GM18907 (cell line): Measurements from ENCODE around the gene TFE3.
A peak's percentile ranks its signal among the peaks of the same experiment; 100 is the strongest.

Experiments
- ATAC-seq: cut with Tn5 transposase; IDR thresholded peaks from one replicate; pipeline ENCODE4 v1.9.1; 2021; ENCODE audit warnings: mild to moderate bottlenecking, moderate library complexity; ENCODE audit not compliant: unreplicated experiment

TFE3 gene

DNA sequence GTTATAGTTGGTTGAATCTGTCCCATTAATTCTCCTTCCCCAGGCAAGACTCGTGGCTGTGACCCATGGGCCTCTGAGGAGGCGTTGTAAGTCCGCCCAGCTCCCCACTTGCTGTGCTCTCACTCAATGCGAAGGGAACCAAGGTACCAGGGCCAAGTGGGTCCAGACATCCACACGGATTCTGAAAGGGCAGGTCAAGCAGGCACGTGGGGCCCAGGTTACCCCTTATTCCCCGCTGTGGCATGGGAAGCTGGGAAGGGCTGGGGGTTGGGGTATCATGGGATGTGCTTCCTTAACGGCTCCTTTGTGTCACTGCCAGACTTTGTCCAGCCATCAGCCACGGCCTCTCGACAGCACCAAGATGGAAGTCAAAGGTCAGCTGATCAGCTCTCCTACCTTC, 18.8 kb upstream of the TFE3 start:
- no peak for ATAC-seq

DNA sequence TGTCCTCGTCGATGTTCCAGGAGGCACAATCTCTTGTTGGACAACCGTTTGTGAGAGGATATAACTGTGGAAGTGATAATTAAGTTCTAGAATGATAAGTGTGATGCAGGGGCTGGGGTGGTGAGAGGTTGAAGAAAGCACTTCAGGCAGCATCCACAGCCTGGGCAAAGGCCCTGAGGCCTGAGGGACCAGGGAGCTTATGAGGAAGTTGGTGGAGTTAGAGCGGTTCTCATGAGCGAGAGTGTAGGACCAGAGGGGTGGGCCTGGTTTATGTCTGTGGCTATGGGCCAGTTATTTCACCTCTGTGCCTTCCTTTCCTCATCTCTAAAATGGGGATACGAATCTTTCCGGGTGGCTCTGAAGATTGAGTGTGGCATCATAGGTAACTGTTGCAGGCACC, 18.3 kb upstream of the TFE3 start:
- ATAC-seq = no peak

DNA sequence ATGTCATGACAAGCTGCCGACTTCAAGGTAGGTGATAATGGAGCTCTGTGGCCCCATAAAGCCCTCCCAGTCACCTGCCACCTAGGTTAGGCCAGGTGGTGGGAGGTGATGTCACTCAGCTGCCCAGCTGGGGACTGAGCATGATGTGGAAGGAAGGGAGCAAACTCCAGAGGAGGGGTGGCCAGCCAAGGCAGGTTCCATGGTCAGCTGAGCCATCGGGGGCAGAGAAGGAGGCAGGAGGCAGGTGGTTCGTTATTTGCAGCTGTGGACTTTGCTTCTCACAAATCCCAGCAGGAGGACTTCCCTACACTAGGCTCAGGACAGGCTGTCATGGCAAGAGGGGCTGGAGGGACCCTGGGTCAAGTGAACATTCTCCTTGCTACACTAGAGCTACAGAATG, 17.8 kb upstream of the TFE3 start:
- ATAC-seq = no peak

DNA sequence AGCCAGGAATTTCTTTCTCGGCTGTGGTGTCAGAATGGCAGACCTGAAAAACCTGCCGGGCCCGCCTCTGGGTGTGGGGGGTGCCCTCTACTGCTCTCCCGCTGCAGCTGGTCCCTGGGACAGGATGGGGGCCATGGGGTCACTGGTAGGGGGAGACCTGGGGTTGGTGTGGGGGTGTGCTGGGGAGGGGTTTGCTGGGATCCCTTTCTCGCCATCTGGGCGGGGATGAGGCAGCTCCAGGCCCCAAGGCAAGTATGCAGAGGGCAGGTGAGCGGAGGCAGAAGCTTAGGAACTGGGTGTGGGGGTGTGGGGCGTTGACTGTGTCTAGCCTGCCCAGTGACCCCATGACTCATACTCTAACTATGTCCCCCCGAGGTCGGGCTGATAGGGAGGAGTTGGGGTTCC, 16.5 kb upstream of the TFE3 start:
- no peak for ATAC-seq

DNA sequence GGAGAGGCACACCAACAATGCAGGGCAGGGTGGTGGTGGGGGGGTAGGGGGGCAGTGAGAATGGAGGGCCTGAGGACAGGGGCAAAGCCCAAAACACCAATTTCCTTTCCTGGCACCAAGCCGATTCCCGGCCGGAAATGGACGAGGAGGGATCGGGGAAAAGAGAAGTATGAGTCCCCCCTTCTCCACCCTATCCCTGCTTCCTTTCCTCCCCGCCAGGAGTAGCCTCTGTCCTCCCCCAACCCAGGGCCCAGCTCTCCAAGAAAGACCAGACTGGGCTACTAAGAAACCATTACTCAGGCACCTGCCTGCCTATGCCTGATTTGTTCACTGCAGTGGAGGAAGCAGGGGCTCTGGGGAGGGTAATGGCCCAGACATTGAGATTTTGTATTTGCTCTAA, 16.0 kb upstream of the TFE3 start:
- no peak for ATAC-seq

DNA sequence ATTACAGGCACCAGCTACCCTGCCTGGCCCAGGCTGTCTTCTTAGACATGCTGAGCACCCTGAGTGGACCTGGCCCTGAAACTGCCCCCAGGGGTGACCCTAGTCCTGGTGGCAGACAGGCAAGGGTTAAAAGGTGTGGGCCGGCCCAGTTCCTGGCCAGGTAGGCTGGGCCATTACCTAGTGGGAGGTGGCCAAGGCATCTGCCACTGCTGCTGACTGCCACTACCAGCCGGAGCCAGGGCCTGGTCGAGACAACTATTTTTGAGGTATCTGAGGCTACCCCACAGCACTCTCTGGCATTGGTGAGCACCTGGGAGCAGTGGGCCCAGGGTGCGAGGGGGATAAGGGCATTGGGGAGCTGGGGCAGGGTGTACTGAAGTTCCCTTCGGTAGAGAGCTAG, 15.6 kb upstream of the TFE3 start, which contains the start of gene CCDC120:
Gene CCDC120, plus strand, starts transcription at position 206 of the 400 bp plus-strand sequence. CDS start 3,043 bp downstream, outside the sequence.
- no peak for ATAC-seq

DNA sequence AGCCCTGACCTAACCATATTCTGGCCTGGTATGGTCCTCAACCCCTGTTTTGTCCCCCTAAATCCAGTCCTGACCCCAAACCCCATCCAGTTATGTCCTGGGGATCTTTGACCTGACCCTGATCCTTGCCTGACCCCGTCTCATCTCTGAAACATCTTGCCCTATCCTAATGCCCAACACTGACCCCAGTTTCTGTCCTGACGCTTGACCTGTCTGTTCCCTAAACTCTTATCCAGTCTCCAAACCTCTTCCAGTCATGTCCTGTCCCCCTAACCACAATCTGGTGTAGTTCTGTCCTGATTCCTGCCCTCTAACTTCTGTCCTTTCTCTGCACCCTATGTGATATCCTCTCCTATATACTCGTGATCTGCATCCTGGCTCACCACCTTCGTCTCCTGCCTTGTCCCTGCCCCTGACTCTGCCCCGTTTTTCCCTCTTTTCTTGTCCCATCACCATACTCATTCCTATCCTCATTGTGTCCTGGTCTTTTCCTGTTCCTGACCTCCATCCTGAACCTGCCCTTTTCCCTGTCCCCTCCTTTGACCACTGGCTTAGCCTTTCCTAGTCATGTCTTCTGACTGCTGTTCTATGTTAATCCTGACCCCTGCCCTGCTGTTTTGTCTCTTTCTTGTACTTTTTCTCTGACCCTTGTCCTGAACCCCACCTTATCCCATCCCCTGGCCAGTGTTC, 11.1 kb upstream of the TFE3 start:
- no peak for ATAC-seq

DNA sequence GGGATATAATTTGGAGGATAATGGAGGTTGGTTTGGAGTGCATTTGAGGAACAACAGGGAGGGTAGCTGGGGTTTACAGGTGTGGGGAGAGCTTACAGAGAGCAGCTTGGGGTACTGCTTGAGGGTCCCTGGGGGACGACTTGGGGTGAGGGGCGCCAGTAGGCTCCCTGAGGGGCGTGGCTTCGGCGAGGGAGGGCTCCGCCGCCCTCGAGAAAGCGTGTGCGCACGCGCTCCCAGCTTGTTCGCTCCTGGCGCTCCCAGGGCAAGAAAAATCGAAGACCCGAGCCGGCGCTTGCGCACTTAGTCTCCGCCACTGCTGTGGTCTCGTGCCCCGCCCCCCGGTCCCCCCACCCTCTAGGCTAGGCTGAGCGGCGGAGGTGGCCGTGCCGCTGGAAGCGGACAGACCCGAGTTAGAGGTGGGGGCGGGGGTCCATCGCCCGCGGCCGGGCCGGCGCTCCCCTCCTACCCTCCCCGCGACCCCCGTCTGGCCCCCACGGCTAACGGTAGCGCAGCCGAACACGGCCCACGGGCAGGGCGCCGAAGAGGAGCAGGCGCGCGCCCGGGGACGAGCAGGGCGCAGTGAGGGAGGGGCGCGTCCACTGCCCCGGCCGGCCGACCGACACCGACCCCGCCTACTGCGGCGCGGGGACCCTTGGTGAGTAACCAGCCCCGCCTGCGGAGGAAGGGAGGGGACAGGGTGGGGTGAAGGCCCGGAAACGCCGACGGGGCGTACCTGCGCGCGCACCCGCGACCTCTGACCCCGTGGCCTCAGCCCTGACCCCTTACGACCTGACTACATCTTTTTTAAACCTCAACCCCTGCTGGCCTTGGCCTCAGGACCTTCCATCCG, 10.3 kb upstream of the TFE3 start:
- ATAC-seq = peak; percentile 60

DNA sequence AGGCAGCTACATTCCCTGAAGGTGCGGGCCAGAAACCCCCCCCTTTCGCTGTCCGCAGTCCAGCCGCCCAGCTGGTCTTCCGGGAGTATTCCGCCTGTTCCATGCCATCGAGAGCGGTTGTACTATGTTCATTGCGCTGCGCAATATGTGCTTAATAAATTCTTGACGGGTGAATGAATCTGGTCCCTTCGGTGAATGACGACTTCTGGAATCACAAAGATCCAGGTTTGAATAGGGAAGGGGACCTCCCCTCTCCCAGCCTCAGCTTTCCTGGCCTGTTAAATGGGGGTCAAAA, 777 bp upstream of the TFE3 start:
- ATAC-seq = no peak

DNA sequence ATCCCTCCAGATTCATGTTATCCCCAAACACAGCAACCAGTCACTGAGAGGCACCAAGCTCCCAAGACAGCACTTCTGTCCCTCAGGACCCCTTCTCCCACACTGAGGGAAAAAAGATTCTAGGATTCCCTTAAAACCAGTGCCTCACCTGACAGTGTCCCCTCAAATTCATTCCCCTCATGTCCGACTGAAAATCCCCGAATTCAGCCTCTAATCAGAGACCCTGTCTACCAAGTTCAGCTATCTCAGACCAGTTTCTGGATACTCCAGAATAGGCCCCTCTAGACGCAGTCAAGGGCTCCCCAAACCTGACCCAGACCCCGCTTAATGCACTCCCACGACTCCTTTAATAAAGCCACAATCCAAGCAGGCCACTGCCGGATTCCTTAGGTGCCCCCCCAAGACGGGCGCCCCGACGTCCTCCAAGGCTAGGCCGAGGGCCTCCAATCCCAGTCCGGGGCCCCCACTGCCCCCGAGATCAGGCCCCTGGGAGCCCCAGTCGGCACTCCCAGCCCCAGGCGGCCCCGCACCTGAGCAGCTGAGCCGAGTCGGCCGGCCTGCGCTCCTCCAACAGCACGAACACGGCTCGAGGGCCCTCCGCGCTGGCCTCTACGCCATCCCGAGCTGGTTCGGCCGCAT, 457 bp downstream of the TFE3 start:
- ATAC-seq = no peak

DNA sequence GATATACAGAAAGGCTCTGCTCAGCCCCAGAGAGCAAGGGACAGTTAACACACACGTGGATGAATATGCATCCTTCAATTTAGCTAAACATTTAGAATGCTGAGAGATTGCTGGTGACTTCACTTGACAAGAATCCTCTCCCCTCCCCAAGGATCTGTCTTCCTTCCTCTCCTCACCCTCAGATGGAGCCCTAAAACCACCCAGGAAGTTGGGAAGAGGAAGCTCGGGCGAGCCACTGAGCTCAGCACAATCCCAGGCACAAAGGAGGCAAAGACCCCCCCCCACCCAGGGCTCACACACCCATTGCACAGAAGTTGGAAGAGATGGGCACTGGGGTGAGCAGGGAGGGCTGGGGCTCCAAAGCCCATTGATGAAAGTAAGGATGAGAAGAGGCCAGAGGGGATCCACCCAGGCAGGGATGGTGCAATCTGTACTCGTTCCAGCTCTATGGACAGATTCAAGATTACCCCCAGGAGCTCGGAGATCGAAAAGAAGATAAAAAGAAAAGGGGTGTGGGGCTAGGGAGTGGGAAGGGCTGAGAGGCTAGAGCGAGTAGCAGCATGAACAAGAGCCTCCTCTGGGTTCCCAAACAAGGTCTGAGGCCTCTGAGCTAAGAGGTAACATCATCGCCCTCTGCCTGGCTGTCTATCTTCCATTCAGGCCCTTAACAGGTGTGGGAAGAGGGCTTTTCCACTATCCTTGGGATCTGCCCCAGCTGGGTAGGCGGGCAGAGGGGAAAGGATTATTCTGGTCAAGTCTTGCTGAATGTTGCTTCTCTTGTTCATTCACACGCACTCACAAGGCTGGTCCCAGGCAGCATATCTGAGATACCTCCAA, 1.2 kb downstream of the TFE3 start:
- no peak for ATAC-seq

DNA sequence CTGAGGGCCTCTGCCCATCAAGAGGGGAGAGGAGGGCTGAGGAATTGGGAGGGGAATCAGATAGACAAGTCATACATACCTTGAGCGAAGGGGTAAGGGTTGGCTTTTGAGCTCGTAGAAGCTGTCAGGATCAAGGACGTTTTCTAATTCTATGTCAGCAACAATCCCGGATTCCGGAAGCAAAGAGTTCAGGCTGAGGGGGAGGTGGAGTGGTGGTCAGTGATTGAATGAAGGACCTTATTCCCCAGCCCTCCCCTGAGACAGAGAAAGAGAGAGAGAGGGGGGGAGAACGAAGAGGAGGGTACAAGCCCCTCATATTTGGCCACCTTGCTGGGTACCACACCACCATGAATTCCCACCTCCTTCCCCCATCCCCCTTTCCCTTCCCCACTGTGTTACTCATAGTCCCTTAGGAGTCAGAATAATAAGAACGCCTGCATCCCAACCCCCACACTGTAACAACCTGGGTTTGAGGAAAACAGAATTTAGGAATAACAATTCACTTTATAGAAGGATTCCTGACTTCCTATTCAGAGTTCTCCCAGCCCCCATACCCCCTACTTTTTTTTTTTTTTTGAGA, 2.7 kb downstream of the TFE3 start:
- ATAC-seq = no peak

DNA sequence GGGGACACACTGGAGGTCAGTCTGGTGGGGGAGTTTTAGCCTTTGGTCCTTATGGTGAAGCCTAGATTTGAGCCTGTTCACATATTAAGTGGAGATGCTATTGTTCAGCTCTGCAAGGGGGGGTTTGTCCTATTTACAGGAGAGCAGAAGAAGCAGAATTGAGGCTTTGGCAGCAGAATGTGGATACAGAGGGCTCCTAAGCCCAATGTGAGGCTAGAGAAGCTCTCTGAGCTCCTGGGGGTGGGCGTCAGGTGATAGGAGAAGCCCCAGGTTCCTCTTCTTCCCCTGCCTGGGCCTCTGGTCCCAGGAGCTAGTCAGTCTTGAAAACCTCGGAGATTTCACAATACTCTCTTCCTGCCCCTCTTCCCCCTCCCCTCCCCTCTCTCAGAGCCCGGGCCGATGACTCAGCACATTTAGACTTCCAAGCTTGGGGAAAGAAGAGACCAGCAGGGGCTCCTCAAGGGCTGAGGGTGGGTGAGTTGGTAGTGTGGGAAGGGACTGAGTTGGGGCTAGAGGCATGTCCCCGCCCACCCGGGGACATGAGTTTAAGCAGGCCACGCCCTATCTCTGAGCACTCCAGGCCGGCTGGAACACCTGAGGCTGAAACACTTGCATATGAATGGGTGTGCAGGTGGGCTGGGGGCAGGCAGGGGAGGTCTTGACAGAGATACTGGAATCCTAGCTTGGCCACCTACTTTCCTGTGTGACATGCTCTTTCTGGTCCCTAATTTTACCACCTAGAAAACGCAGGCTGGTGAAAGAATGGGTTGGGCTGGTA, 3.4 kb downstream of the TFE3 start:
- no peak for ATAC-seq

DNA sequence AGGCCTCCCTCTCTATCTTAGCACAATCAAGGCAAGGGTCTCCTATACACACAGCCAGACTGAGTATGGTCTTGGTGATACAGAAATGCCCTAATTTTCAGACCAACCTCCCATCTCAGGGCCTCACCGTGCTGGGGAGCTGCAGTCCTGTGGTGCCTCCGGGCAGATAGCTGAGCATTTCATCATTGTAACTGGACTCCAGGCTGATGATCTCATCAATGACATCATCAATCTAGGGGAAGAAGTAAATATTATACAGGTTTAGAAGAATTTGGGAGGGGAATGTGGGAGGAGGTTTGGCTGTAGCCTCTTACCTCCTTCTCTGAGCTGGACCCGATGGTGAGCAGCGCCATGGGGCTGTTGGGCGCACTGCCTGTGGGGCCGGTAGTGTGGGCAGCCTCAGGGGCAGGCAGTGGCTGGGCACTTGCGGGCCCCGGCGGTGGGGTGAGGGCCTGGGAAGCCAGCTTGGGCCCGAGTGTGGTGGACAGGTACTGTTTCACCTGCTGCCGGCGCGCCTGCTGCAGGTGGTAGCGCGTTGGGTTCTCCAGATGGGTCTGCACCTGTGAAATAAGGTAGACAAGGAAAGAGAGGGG, 5.2 kb downstream of the TFE3 start:
- no peak for ATAC-seq

DNA sequence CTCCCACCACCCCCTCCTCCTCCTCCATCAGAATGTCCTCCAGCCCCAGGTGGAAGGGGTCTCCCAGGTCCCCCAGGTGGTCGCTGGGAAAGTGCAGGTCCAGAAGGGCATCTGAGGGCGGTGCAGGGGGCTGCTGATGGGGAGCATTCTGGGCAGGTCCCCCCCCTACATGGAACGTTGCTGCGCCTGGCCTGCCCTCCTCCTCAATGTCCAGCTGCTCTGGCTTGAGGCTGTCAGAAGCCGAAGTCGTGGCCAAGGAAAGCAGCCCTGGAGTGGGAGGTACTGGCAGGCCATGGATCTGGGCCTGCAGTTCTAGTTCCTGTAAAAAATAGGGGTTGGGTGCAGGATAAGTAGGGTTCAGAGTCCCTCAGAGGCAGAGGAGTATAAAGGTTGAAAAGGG, 12.9 kb downstream of the TFE3 start:
- ATAC-seq = no peak

DNA sequence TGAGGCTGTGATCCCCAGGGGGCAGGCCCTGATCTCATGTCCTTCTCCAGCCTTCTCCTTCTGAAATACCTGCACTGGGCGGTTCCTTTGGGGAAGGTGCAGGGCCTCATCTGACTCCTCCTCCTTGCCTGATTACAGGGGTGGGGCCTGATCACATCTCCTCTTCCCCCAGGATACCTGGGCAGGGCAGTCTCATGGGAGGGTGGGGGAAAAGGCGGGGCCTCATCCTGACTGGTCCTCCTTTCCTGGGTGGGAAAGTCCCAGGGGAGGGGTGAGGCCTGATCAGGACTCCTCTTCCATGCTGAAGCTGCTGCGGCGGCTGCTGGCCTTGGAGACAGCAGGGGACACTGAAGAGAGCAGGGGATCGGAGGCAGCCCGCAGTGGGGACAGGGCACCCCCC, 13.3 kb downstream of the TFE3 start:
- no peak for ATAC-seq

DNA sequence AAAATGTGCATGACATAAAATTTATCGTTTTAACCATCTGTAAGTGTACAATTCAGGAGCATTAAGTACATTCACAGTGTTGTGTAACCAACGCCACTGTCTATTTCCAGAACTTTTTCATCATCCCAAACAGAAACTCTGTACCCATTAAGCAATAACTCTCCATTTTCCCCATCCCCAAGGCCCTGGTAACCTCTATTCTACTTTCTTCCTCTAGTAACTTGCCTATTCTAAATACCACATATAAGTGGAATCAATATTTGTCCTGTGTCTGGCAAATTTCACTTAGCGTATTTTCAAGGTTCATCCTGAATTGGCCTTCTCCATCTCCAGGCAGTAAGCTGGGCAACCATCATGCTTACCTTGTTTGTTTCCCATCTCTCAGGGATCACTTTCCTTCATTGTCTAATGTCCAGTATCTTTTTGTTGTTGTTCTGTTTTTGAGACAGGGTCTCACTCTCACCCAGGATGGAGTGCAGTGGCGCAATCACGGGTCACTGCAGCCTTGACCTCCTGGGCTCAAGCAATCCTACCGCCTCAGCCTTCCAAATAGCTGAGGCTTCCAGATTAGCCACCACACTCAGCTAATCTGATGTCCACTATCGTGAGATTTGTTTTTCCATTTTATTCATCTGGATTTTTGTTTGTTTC, 23.4 kb downstream of the TFE3 start:
- no peak for ATAC-seq

DNA sequence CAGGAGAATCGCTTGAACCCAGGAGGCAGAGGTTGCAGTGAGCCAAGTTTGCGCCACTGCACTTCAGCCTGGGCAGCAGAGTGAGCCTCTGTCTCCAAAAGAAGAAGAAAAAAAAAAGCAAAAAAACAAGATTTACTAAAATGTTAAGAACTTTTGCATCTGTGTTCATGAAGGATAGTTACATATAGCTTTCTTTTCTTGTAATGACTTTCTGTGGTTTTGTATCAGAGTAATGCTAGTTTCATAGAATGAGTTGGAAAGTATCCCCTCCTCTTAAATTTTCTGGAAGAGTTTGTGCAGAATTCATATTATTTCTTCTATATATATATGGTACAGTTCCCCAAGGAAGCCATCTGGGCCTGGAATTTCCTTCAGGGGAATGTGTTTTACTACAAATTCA, 24.1 kb downstream of the TFE3 start:
- ATAC-seq = no peak

DNA sequence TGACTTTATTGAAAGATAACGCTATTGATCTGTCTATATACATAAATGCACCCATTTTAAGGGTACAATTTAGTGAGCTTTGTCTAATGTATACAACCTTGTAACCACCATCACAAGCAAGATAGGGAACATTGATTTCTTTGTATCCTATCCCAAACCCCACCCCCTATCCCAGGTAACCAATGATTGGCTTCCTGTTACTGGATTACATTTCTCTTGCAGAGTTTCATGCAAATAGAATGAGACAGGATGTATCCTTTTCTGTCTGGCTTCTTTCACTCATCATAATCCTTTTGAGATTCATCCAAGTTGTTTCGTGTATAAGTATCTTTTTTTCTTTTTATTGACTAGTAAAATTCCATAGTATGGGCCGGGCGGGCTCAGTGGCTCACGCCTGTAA, 39.5 kb downstream of the TFE3 start:
- no peak for ATAC-seq
